Endodermal cell (in vitro differentiated cells): ENCODE data around the gene ASCC1. TPM values are rescaled to one million over a fixed set of nuclear protein-coding genes. Genes with fewer than 3 reads are reported as not detected.

Source experiments
- DNase-seq: peaks from one replicate; pipeline ENCODE4 v3.0.0-alpha.2; 2017
- H3K27ac ChIP-seq: 2 replicates; pipeline ENCODE4 v1.5.1; 2013; ENCODE audit warnings: mild to moderate bottlenecking, low read depth, low read length, moderate library complexity
- H3K27me3 ChIP-seq: 2 replicates; pipeline ENCODE4 v1.6.1; 2013; ENCODE audit warnings: mild to moderate bottlenecking, low read length, moderate library complexity; ENCODE audit not compliant: insufficient read depth, control insufficient read depth, poor library complexity, severe bottlenecking
- H3K36me3 ChIP-seq: 2 replicates; pipeline ENCODE4 v1.7.0; 2013; ENCODE audit warnings: mild to moderate bottlenecking, low read length, moderate library complexity; ENCODE audit not compliant: control insufficient read depth, insufficient read depth
- H3K4me1 ChIP-seq: one replicate; pipeline ENCODE4 v1.7.0; 2013; ENCODE audit warnings: low read length; ENCODE audit not compliant: control insufficient read depth, insufficient read depth
- H3K4me3 ChIP-seq: 2 replicates; pipeline ENCODE4 v1.5.1; 2013; ENCODE audit warnings: mild to moderate bottlenecking, low read length, moderate library complexity
- H3K9ac ChIP-seq: 2 replicates; pipeline ENCODE4 v1.6.1; 2013; ENCODE audit warnings: mild to moderate bottlenecking, low read length, moderate library complexity; ENCODE audit not compliant: poor library complexity, severe bottlenecking; ENCODE audit errors: extremely low read depth
- H3K9me3 ChIP-seq: 2 replicates; pipeline ENCODE4 v1.6.1; 2013; ENCODE audit warnings: mild to moderate bottlenecking, low read length, moderate library complexity; ENCODE audit not compliant: control insufficient read depth
- H3K27ac Mint-ChIP-seq: 2 replicates; pipeline ENCODE4 v1.8.0; 2020; ENCODE audit warnings: mixed read lengths
- H3K27me3 Mint-ChIP-seq: 2 replicates; pipeline ENCODE4 v1.8.0; 2021; ENCODE audit warnings: mild to moderate bottlenecking, mixed read lengths; ENCODE audit not compliant: insufficient read depth
- H3K36me3 Mint-ChIP-seq: 2 replicates; pipeline ENCODE4 v1.8.0; 2020; ENCODE audit warnings: low read depth, mixed read lengths
- H3K4me1 Mint-ChIP-seq: 2 replicates; pipeline ENCODE4 v1.8.0; 2020; ENCODE audit warnings: mixed read lengths
- H3K4me3 Mint-ChIP-seq: 2 replicates; pipeline ENCODE4 v1.8.0; 2020; ENCODE audit warnings: mild to moderate bottlenecking, moderate library complexity, mixed read lengths
- H3K9me3 Mint-ChIP-seq: 2 replicates; pipeline ENCODE4 v1.8.0; 2020; ENCODE audit warnings: mild to moderate bottlenecking, mixed read lengths
- WGBS, 2 experiments: methylation state at CpG; one replicate each; pipeline versions ENCODE4 v1.1.5 to v1.1.7; 2013; ENCODE audit warnings: missing lambda C conversion rate in 2 of 2, mixed read lengths in 1 of 2; ENCODE audit not compliant: insufficient coverage in 1 of 2, insufficient read length in 1 of 2; 5-methylcytosine and 5-hydroxymethylcytosine counted together
- total RNA-seq, 2 donors: library from RNA; stranded (reverse); fragmentation: NEBNext Ultra II Directional in 1 of 2; extraction: Animal tissue kit (Norgen Biotek cat#: 25700) in 1 of 2; gene quantifications; 2 replicates in 1 of 2; 3 replicates in 1 of 2; pipeline ENCODE4 v1.2.1, GENCODE V29; 2021
- TF ChIP-seq, protein P1 (sequence below): fragments of 200-600 bp; sonication (generic); conservative IDR thresholded peaks from 2 replicates; pipeline ENCODE4 v1.5.0; 2021; ENCODE audit warnings: antibody characterized with exemption, mild to moderate bottlenecking

ASCC1 gene
- total RNA-seq, 2 donors from 2014 or later = 29.2 to 34.0 TPM

DNA sequence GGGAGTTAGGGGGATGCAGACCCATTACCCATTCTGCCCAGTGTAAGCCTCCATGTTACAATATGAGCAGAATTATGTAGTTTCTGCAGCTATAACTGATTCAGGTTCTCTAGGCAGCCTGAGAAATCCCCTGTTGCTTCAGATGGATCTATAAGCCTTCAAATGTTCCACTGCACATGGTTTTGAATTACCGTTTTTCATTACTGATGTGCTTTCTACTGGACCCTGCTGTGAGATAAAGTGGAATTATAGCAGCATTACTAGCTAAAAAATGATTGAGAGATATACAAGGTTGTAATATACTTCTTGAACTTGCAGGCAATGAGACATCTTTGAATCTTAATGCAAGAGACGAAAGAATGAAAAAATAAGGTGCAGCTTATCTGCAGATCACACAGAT lies 38.6 kb downstream of the ASCC1 start:
- Mint-ChIP-seq H3K27ac (no peak overlapping the region), H3K9me3 (no peaks in the 10 kb centered on the region), H3K4me1 (no peaks in the 10 kb centered on the region), H3K27me3 (no peaks in the 10 kb centered on the region), H3K4me3 (no peak overlapping the region), H3K36me3 (peaks cover 18% of the 10 kb centered on the region)
- Histone ChIP-seq H3K4me3 (no peak overlapping the region), H3K9me3 (no peaks in the 10 kb centered on the region), H3K27me3 (no peaks in the 10 kb centered on the region), H3K36me3 (peaks cover 14% of the 10 kb centered on the region), H3K27ac (no peak overlapping the region), H3K4me1 (no peaks in the 10 kb centered on the region), H3K9ac (no peak overlapping the region)
- TF ChIP-seq, protein P1, sequence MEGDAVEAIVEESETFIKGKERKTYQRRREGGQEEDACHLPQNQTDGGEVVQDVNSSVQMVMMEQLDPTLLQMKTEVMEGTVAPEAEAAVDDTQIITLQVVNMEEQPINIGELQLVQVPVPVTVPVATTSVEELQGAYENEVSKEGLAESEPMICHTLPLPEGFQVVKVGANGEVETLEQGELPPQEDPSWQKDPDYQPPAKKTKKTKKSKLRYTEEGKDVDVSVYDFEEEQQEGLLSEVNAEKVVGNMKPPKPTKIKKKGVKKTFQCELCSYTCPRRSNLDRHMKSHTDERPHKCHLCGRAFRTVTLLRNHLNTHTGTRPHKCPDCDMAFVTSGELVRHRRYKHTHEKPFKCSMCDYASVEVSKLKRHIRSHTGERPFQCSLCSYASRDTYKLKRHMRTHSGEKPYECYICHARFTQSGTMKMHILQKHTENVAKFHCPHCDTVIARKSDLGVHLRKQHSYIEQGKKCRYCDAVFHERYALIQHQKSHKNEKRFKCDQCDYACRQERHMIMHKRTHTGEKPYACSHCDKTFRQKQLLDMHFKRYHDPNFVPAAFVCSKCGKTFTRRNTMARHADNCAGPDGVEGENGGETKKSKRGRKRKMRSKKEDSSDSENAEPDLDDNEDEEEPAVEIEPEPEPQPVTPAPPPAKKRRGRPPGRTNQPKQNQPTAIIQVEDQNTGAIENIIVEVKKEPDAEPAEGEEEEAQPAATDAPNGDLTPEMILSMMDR = no peak
- WGBS, 2 experiments = 85 to 93% methylated on average over 1 to 2 of the region's 2 CpGs
- no peak for DNase-seq

DNA sequence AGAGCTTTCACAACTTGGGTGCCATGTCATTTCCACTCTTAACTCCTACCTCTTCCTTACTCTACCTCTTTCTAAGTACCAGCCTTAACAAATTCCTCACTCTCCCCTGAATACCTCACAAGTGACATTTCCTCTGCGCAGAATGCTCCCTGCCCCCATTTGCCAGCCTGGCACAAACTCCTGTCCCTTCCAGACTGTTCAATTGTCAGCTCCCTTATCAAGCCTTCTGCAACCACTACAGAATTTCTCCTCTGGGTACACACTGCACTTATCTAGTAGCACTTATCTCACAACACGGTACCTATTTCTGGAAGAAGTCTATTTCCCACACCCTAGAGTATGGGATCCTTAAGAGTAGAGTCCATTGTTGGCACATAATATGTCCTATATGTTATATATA lies 39.4 kb downstream of the ASCC1 start:
- no peaks in the 10 kb centered on the region for H3K9me3 Mint-ChIP-seq
- H3K9ac ChIP-seq = no peak overlapping the region
- peaks cover 12% of the 10 kb centered on the region for H3K36me3 Mint-ChIP-seq
- no peak overlapping the region for H3K4me3 Mint-ChIP-seq
- no peak overlapping the region for H3K4me3 ChIP-seq
- no peak overlapping the region for H3K27ac Mint-ChIP-seq
- 91 to 95% methylated on average over 2 of the region's 2 CpGs for WGBS, 2 experiments
- H3K4me1 ChIP-seq = no peaks in the 10 kb centered on the region
- H3K36me3 ChIP-seq = peaks cover 11% of the 10 kb centered on the region
- TF ChIP-seq, protein P1 = no peak
- H3K4me1 Mint-ChIP-seq = no peaks in the 10 kb centered on the region
- DNase-seq = no peak
- H3K27me3 ChIP-seq = no peaks in the 10 kb centered on the region
- no peaks in the 10 kb centered on the region for H3K27me3 Mint-ChIP-seq
- no peak overlapping the region for H3K27ac ChIP-seq
- no peaks in the 10 kb centered on the region for H3K9me3 ChIP-seq

DNA sequence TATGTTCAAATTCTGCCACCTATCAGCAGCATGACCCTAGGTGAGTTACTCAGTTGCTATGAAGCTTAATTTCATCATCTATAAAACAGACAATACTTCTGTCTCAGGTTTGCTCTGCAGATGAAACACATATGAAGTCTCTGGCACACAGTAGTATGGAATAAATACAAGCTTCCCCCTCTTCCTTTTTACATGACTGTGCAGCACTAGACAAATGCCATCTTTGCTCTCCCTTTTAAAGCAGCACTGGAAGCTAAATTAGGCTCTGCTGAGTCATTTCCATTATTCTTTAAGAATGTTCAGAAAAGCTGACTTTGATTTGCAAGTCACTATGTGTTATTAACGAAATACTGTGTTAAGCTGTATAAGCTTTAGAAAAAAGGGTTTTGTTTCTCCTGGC lies 40.9 kb downstream of the ASCC1 start:
- H3K27ac ChIP-seq = no peak overlapping the region
- Mint-ChIP-seq H3K9me3 (no peaks in the 10 kb centered on the region), H3K4me3 (no peak overlapping the region), H3K27me3 (no peaks in the 10 kb centered on the region), H3K27ac (no peak overlapping the region), H3K4me1 (no peaks in the 10 kb centered on the region), H3K36me3 (peaks cover 18% of the 10 kb centered on the region)
- H3K4me3 ChIP-seq = no peak overlapping the region
- H3K4me1 ChIP-seq = no peaks in the 10 kb centered on the region
- H3K27me3 ChIP-seq = no peaks in the 10 kb centered on the region
- TF ChIP-seq, protein P1 = no peak
- WGBS, 2 experiments = 100% methylated on average over 1 of the region's 1 CpG; no CpG with 5 or more reads in 1 of the 2 experiments
- no peak for DNase-seq
- peaks cover 12% of the 10 kb centered on the region for H3K36me3 ChIP-seq
- H3K9me3 ChIP-seq = no peaks in the 10 kb centered on the region
- no peak overlapping the region for H3K9ac ChIP-seq
